Fibroblast of skin of right quadriceps (primary cell): Measurements from ENCODE around the gene MATN1.
"Not testable (repeated sequence)": the region's sequence is repeated elsewhere in the genome, so short reads cannot be mapped to it uniquely, and the experiment has no call there.

Experiments
- DNase-seq: peaks from one replicate; pipeline ENCODE4 v3.0.0-alpha.2; 2013

Gene MATN1

DNA sequence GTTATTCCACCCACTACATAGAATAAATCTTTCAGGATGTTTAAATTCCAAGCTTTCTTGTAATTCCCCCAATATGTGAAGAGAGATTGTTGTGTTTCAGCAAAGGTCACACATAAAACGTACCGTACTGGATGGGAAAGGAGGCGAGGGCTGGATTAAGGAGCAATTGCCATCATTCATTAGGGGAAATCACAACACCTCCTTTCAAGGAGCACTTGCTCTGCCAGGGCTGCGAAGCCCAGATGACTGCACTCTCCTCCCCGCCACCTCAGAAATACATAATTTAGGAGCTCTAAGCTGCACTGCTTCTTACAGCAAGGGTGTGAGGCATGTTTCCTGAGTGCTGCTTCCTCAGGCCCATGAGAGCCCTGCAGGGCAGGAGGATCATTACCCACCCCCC, 29.6 kb downstream of the MATN1 start:
- DNase-seq = no peak

DNA sequence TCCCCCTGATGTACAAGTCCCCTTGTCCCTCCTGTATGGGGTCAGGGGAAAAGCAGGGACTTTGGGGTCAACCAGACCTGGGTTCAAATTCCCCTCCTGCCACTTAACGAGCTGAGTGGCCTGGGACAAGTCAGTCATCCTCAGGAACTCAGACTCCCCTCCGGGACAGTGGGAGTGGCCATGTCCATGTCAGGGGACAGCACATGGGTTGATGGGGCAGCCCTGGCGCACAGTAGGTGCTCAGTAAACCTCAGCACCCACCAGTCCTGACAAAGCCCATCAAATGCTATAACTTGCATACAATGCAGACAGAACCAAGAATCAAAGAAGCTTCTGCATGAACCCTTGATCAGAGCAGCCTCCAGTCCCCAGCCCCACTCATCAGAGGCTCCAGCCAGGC, 30.0 kb downstream of the MATN1 start:
- DNase-seq = no peak

DNA sequence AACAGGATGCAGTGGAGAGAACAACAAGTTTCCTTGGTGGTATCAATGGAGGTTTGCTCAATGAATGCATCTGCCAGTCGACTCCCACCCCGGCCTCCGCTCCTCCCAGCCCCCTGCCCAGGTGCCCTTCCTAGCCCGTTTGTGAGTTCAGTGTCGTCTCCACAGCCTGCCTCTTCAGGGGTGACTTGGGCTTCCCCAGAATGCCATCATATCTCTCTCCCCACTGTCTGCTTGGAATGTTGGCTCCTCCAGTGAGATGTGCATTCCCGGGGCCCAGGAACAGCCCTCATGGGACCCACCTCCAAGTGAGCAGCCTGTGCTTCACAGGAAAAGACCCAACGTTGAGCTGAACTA, 30.5 kb downstream of the MATN1 start:
- DNase-seq = no peak

DNA sequence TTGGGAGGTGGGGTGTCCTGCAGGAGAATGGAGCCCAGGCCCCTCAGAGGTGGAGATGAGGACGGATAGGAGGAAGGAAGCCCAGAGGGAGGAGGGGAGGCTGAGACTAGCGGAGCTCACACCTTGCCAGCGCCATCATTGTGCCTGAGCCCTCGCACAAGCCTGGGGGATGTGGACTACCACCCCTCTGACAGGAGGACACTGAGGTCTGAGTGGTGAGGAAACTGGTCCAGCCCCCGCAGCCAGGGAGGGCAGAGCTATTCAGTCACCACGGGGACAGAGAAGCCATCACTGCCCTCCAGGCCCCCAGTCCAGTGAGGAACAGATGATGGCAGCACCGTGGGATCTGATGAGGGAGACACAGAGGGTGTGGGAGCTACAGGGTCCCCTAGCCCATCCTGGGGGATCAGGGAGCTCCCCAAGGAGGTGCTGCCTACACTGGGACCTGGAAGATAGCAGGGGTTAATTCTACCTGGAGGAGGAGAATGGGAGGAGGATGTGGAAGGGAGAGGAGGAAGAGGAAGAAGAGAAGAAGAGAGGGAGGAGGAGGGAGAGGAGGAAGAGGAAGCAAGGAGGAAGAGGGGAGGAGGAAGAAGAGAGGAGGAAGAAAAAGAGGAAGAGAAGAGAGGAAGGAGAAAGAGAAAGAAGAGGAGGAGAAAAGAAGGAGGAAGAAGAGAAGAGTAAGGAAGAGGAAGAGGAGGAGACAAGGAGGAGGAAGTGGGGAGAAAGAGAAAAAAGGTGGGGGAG, 31.0 kb downstream of the MATN1 start:
- no peak for DNase-seq

DNA sequence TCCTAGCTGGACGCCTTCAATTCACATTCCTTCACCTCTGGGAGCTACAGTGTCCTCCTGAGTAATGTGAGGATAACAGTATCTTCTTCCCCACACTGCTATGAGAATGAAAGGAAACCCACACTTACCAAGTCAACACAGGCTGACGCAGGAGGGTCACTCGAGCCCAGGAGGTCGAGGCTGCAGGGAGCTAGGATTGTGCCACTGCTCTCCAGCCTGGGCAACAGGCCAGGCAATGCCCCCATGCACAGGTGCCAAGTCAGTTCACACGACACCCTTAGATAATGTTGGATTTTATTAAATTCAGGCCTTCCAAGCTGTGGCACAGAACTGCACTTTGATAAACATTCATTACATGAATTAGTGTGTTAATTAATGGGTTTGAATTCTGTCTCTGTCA, 31.9 kb downstream of the MATN1 start:
- DNase-seq = no peak

DNA sequence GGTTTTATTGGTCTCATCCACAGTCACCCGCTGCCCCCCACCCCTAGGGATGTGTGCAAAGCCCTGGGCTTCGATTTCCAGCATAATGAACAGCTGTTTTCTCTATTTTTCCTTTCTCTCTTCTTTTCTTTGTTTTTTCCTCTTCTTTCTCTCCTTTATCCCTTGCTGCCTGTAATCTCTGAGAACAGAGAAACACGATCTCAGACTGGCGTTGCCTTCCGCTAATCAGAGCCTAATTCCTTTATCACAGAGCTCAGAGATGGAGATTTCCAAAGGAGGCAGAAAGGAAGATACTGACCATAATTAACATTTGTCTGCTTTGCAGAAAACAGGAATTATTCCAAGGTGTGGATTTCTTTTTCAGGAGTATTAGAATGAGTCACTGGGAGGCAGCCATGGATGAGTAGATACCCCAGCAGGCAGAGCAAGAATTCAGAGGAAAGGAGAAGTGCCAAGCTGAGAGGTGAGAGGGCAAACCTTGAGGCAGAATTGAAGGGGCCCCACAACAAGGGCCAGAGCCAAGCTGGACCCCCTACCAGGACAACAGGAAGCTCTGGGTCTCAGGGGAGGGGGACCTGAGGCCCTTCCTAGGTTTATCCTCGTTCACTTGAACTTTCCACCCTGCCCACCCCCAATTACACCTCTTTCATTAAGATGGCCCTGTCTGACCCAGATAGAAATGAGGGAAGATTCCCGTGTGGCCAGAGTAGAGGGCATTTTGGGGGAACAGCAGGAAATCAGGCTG, 33.3 kb downstream of the MATN1 start:
- DNase-seq = no peak

DNA sequence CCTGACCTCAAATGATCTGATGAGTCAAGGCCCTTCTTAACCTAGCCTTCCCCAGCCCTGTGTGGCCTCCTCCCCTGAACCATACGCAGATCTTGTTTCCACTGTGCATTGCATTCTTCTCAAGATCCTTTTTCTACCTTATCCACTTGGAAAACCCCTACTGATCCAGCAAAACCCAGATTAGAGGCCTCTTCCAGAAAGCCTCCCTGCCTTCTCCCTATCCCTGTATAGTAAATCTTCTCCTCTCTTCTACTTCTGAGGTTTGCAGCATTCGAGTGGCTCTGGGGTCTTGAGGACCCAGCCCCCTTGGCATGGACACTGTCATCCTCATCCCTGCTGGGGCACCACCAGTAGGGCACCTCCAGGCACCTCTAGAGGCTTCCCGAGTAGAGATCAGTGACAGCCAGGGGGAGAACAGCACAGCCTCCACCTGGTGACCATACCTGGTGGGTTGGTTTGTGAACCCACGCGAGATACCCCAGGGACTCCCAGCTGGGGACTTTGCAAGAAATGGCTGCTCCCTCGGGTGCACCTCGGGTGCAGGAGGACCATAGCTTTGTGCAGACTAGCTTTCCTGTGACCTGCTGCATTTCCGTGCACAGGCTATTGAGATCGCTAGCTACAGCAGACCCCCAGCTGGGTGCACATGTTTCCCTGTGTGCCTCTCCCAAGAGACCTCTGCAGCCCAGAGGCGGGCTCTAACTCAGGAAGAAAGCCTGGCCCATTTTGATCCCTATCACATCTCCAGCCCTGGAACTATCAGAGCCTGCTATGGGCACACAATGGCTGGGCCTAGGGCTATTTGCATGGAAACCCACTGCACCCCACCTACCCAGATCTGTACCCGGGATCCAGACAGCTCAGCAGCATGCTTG, 34.2 kb downstream of the MATN1 start:
- DNase-seq = no peak

DNA sequence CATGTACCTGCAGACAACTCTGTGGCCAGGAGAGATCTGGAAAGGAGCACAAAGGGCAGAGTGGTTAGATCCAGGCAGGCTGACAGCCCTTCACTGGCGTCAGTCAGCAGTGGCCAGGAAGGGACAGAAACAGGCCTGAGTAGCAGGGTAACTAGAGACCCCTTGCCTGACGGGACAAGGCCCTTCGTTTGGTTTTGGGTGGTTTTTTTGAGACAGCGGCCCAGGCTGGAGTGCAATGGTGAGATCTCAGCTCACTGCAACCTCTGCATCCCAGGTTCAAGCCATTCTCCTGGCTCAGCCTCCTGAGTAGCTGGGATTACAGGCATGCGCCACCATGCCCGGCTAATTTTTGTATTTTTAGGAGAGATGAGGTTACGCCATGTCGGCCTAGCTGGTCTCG, 34.9 kb downstream of the MATN1 start:
- DNase-seq = not testable (repeated sequence)

DNA sequence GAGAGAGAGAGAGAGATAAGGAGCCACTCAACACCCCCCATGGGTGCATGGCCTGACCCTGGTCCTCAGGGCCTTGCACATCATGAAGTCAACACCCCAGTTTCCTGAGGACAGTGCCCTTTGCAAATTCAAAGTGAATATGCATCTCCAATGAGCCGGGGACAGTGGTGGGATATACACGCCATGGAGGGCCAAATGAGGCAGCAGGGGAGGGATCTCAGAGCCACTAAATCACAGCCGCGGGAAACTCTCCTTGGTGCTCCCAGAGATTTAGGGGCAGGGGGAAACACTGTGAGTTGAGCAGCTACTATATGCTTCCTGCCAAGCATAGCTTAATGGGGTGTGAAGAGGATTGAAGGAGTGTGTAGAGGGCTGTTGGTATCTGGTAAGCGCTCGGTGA, 35.5 kb downstream of the MATN1 start:
- DNase-seq = no peak

DNA sequence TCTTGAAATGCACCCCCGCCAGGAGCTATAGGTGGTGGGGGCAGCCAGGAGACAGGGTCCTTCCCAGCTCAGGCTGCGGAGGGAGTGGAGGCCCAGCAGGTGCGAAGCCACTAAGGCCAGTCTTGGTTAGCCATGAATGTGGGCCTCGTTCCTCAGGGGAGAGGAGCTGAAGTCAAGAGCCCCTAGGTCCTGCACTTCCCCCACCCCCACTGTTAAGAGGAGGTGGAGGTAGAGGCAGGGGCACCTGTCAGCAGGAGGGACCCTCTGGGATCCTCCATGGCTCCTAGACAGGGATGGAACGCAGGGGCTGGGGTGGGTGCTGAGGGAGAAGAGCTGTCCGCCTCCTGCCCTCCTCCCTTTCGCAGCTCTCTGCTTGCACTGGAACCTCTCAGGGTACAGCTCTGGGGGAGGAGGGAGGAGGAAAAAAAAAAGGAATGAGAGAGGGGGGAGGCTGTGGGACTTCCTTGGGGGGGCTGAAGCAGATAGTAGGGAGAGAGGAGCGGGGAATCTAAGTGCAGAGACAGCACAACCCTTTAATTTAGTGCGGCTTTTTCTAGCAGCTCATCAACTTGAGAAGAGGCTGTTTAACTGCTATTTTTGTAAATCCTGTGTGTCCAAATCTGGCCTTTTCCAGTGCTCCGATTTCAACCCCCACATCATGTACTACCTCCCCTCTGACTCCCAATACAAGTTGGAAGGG, 37.0 kb downstream of the MATN1 start:
- DNase-seq = no peak

DNA sequence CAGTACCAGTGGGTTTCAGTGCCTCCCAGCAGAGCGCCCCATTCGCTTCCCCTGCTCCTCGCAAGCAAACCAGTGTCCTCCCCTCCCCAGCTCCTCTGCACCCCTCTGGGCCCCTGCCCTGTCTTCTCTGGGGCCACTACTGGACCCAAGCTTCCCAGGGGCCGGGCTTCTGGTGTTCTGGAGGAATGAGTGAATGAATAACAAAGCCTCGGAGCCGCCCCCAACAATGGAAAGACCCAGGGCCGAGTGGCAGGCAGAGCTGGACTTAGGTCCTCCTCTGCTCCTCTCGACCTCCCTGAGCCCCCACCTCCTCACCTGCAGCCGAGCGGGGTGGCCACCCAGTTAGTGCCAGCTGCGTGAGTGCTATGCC, 37.6 kb downstream of the MATN1 start:
- DNase-seq = no peak

DNA sequence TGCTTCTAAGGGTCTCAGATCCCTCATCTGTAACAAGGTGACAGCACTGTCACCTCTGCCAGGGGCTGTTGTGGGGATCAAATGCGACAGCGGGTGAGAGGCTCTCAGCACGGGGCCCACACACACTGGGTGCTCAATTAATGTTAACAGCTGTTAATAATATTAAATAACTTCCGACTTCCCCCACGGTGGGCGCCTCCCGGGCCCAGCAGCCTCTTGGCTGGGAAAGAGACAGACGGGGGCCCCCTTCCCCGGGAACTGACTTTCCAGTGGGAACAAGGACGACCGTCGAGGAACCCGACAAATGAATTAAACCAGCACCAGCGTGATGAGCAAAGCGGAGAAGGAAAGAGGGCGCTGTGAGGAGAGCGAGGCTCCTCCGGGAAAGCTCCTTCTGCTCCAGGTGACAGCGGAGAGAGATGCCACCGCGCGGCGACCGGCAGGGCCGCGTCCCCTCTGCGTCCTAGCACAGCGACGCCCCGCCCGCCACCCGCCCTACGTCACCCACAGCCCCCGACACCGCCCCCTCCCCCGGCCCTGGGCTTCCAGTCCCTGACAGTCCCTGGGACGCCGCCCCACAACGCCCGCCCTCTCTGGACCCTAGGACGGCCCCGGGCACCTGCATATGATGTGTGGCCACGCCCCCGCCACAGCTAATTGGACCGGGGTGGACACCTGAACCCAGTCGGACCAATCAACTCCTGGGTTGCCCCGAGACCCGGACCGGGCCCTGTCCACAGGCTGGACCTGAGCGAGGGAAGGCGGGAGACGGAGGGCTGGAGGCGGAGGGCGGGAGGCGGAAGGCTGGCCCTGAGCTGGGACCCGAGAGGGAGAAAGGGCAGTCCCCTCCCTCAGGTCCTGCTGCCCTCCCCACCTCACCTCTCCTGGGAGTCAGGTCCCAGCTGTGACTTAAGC, 38.2 kb downstream of the MATN1 start:
- DNase-seq = no peak

DNA sequence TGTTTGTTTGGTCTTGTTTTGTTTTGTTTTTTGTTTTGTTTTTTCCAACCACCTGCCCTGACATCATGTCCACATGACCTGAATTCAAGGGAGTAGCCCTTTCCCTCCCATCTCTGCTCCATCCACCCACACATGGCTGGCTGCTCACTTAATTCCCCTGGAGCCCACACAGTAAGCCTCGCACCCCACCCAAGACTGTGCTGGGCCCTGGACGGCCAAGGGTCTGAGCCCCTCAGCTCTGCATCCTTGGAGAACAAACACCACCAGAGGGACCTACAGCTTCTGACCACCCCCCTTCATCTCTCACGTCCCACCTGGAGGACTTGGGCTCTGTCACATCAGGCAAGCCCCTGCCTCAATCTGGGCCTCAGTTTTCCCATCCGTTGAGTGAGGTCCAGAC, 39.1 kb downstream of the MATN1 start:
- no peak for DNase-seq

DNA sequence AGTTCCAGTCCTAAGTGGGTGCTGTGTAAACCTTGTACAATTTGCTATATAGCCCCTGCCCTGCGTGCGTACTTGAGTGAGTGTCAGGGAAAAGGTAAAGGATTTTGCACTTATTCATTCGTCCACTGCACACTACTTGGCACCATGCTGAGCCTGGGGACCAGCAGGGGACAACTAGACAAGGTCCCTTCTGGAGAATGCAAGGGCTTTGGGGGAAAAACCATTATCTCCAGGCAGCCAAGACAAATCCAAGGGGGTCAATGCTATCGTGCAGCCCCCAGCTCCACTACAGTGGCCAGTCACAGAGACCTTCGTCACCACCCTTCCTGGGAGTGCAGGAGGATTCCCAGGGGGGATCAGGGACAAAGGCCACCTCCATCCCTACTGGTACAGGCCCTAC, 39.7 kb downstream of the MATN1 start:
- no peak for DNase-seq

DNA sequence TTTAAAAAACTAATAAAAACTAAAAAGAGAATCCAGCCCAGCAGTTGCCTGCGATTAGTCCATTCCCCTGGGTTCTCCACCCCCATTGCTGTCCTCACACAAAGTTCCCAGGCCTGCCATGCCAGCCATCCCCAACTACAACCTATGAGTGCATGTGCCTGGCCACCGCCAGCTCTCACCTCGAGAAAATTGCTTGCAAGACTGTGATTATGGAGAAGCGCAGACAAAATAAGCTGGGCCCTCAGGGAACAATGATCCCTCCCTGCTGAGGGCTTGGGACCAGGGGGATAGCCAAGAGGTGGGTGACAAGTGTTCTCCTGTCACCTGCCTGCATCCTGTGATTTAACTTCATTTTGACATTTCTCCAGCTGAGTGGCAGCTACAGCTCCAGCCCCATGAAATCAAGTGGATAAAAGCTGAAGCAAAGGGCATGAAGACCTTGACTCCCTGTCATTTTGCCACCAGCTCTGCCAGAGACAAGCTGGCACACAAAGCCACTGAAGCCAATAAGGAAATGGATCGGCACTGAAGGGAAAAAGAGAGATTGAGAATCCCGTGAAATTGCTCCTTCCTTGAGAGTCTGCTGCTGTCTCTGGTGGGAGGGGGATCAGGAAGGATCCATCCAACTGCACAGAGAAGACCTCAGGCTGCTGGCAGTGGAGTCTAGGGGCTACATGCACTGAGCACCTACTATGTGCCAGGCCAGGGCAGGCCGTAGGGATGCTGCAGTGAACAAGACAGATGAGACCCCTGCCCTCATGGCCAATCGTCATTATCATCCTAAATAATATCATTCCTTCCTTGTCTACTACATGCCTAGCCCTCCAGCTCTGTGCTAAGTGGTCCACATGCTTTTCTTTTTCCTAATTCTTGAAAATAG, 40.7 kb downstream of the MATN1 start:
- DNase-seq = no peak

DNA sequence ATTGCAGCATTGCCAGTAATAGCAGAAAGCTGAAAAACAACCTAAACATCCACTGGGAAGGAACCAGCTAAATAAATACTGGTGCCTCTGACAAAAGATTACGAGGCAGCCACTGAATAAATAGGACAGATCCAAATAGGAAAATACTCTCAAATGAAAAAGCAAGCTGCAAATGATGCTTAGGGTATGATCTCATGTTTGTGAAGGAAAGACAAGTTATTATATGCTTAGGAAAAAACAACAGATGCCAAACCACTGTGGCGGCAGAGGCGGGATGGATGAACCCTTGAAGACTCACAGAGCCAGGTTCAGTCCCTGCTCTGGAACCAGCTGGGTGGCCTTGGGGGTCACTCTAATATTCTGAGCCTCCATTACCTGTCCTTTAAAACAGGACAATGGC, 41.6 kb downstream of the MATN1 start:
- DNase-seq = no peak

DNA sequence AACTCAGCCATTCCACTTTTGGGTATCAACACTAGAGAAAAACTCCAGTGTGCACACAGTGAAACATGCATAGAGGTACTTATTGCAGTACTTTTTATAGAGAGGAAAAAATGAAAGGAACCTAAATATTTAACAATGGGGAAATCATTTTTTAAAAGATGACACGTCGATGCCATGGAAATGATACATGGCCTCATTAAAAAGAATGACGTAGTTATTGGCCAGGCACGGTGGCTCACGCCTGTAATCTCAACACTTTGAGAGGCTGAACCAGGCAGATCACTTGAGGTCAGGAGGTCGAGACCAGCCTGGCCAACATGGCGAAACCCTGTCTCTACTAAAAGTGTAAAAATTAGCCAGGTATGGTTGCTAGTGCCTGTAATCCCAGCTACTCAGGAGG, 42.5 kb downstream of the MATN1 start:
- DNase-seq = no peak

DNA sequence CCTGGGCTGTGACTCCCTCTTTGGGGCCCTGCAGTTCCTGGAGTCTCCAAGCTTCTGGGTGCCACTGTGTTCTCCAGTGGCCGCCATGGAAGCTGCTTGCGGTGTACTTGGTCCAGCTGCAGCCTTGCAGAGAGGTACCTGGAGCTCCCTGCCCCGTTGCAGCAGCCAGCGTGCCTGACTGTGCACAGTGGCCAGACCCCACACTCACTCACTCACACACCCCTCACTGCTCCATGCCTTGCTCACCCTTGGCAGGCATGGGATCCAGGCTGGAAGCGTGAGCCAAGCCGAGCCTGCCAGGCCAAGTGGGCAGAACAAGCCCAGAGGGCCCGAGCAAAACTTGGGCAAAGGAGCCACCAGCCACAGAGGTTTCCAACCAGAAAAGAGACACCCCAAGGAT, 43.0 kb downstream of the MATN1 start:
- DNase-seq = no peak

DNA sequence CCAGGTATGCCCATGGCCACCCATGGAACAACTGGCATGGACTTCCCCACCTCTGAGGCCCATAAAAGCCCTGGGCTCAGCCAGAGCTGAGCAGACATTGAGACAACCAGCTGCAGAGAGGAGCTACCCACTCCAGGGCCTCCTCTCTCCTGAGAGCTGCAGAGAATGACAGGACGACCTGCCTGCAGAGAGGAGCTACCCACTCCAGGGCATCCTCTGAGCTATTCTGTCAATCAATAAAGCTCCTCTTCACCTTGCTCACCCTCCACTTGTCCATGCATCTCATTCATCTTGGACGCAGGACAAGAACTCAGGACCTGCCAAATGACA, 43.4 kb downstream of the MATN1 start:
- DNase-seq = no peak

DNA sequence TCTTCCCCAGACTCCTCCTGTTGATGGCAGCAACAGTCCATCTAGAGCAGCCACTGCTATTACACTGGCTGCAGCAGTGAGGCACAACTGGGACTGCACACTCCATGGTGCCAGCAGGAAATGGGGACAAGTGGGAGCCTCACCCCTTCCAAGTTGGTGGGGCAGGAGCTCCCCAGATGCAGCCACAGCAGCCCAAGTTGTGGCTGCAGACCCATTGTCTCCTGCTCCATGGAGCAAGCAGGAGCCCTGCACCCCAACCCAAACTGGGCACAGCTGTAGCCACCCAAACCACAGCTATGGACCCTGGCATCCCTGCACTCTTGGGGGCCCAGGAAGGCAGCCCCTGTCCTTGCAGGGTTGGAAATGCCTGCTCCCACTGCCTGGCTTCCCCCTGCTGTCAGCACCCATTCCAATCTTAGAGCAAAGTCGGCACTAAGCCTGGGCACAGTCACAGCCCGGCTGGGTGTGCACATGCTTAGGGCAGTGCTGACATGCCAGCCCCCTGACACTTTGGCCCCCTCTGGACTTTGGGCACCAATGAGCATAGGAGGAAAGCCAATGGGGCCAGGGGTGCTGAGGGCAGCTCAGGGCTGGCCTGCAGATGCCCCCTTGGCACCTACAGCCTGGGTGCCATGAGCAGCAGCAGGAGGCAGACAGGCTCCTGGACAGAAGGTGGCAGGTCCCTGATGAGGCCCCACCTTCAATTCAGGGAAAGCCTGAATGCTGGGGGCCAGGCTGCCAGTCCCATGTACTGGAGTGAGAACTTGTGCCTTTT, 44.0 kb downstream of the MATN1 start:
- DNase-seq = no peak
